GM10266 (cell line): ENCODE results near the gene DCDC1.

Experiments used
- DNase-seq: peaks from one replicate; pipeline ENCODE4 v3.0.0; 2012; ENCODE audit errors: extremely low spot score
- CTCF ChIP-seq: IDR thresholded peaks from 2 replicates; pipeline ENCODE4 v1.5.1; 2012; ENCODE audit warnings: mild to moderate bottlenecking, low read depth; ENCODE audit not compliant: control insufficient read depth, insufficient read depth; ENCODE audit errors: missing control alignments

The DCDC1 gene

GRCh38 chr11:30878400-30878799 is 491.1 kb downstream of the DCDC1 start:
- TF ChIP-seq CTCF = no peak

DNA sequence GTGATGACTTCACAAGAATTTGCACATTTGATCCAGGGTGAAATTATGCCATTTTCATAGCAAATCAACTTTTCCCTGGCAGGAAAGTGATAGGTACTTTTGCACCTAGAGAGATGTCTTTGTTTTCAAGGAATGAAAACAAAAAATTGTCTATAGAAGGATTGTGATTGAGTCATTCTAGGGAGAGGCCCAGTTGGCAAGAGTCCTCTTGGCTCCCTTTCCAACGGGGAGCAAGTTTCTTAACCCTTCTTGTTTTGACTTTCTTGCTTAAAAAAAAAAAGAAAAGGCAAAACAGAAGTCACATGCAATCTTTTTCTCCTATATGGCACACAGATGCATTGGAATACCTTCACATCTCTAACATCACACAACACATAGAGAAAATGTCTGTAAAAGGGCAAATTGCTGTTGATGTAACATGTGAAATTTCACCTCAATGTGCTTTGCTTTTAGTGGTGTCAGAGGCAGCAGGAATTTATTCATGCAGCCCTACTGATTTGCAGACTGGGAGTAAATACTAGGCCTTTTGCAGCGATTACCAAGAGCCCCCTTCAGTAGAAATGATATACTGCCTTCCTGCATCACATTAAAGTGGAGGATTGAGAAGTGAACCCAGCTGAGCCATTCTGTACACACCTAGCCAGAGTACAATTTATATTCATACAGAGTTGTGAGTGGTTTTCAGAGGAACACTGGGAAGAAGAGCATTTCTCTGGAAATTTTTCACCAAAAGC is 492.7 kb downstream of the DCDC1 start:
- no peak for TF ChIP-seq CTCF
- DNase-seq = no peak

More at GRCh38 chr11:30878400-30878799, 491.1 kb downstream of the DCDC1 start:
- DNase-seq = no peak

GRCh38 chr11:30876228-30876627 is 493.3 kb downstream of the DCDC1 start:
- TF ChIP-seq CTCF = no peak
- DNase-seq = no peak

DNA sequence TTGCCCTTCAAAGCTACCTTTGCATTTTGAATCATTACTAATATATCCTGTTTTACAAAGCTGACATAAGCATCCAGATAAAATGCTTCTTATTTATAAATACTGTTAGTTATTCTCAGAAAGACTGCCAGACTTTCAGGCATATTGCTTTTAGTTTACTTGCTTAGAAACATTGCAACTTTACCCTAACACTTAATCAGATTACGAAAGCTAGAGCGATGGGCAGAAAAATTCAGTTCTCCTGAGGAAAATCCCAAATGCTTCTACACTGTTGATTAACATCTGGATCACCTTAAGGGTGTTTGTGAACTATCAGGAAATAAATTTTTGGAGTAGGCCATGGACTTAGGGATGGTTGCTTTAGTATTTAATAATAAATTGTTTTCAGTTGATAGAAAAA is 493.7 kb downstream of the DCDC1 start:
- no peak for DNase-seq
- TF ChIP-seq CTCF = no peak

DNA sequence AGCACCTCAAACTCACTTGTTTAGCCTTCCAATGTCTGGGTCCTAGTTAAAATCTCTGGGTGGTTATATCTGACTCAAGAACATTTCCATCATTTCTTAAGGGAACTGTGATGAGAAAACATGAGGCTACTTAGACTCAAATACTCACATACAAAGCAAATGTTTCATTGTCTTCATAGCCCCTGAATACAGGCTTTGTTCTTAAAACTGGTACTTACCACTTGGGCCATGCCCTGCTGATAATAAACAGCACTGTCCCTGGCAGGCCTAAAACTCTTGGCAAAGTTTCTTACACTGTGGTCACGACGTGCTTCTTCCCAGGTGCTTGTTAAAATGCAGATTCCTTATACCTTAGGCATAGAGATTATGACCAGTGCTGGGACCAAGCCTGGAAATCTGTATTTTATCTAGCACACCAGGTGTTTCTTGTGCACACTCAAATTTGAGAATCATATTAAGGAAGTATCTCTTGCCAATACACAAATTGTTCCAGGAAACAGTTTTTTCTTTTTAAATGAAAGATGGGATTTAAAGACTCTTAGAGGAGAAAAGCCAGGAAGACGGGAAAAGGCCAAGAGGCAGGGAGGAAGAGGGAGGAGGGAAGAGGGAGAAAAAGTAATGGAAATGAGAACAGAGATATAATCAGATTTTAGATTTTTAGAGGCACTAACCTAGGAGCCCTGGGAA is 495.5 kb downstream of the DCDC1 start:
- TF ChIP-seq CTCF = no peak
- DNase-seq = no peak

DNA sequence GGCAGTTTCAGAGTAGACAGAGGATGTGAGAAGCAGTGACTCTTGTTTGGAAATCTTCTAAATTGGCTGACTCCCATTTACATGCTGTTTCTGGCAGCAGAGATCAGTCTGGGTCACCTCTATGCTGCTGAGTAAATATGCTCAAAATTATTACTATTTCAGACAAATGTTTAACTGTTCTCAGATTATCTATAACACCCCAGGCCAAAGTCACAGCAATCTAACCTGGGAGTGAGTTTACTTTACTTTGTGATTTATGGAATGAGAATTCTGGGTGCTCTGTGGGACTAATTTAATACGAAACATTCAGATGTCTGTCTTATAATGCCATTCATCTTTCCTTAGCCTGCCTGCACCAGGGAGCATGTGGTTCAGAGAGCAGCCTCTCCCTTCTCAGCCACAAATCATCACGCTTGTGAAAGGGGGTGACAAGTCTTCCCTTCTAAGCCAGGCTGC is 500.9 kb downstream of the DCDC1 start:
- no peak for DNase-seq
- no peak for TF ChIP-seq CTCF

DNA sequence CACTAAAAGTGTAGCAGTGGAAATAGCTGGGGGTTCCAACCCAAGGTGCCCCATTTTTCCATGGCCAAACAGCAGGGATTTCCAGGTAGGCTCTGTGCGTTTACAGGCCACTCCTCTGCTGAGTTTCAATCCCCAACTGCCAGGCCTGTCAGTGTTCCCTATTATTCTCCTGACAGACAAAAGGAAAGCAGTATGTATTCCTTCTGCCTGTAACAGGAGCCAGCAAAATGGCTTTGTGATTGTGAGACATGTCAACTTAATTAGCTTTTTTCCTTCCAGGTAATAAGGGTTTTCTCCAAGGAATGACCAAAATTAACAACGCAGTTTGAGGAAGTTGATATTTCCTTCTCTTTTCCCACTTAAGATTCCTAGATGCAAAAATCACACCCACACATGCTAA is 506.3 kb downstream of the DCDC1 start:
- TF ChIP-seq CTCF = no peak
- no peak for DNase-seq
